Cardiac ventricle fibroblast (primary cell): Measurements from ENCODE around the gene NUDT10. TPM values are rescaled to one million over a fixed set of nuclear protein-coding genes. Genes with fewer than 3 reads are reported as not detected.

ENCODE experiments used
- total RNA-seq: library from RNA; depleted of rRNA; stranded (reverse); fragments of >200 nt; gene quantifications from 2 replicates; pipeline ENCODE4 v1.2.3, GENCODE V29; 2015

NUDT10 gene
- 1.2 and 2.1 TPM in 2 replicates for total RNA-seq

DNA sequence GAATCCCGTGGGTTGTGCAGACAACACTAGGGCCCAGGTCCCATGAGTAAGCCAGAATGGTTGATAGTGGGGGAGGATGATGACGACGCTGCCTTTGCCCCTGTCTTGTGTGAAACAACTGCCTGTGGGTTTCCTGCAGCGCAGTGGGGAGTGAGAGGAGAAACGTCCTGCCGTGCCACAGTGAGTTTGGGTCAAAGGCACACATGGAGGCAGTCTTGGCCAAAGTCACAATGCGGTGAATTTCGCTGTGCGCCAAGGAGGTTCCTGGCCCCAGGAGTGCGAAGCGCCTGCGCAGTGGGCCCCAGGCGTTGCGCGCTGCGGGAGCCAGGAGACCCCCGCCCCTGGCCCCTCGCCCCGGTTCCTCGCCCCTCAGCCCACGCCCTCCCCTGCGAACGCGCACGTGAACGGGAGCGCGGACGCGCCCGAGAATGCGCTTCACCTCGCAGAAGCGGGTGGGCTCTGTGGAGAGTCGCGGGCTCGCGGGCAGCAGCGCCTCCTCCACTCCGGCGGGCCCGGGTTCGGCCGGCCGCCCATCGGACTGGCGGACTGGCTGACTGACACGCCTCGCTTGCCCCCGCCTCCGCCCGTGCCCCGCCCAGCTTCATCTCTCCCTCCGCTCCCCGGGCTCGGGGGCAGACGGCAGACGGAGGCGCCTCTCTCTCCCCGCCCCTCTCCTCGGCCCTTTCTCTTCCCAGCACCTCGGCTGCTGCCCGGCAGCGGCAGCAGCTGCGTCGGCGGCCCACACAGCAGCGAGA lies at the start of gene NUDT10:
Gene NUDT10, plus strand, starts transcription at position 635 of the 755 bp plus-strand sequence. CDS start 144 bp downstream, outside the sequence.

Other genes starting within 250 kb of the NUDT10 start
- 9.5 and 10.5 TPM in 2 replicates for gene NUDT11, start 163.8 kb downstream of the NUDT10 start, total RNA-seq